ENCODE measurements around the gene TRRAP.

TRRAP gene

DNA sequence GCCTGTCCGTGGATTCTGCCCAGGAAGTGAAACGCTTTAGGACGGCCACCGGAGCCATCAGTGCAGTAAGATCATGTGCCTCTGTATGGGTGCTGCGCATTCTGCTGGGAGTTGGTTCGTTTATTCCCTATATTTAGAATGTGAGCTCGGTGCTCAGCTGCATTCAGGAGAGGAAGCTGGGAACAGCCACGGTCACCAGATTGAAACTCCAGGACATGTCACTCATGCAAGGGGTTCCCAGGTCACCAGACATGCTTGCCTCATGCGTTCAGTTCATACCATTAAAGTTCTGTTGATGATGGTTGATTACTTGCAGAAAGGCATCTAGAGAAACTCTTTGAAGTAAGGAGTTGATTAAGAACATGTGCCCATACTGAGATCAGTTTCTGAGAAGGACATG is 78.1 kb downstream of the TRRAP start:
- no peak for DNase-seq

- no peak for DNase-seq
These were observed 78.6 kb downstream of the TRRAP start for GRCh38 chr7:98956937-98957336.

GRCh38 chr7:98957766-98958165 is 79.4 kb downstream of the TRRAP start:
- DNase-seq: no peak

GRCh38 chr7:98958968-98959367 is 80.6 kb downstream of the TRRAP start:
- DNase-seq: no peak

DNA sequence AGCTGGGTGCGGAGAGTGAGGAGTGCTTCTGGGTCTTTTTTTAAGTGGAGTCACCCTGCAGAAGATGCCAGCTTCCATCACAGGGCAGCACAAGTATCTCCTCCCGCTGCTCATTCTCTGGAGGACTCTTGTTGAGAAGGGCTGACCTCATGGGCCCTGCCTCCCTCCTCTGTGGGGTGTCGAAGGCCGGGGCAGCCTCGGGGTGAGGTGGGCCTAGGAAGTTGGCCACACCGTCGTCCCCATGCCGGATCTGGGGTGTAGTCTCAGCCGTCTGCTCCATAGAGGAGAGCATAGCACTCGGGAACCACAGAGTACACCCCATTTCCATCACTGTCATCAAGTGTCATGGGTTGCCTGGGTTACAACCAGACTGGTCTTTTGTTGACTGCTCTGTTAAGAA is 85.0 kb downstream of the TRRAP start:
- DNase-seq: no peak

DNA sequence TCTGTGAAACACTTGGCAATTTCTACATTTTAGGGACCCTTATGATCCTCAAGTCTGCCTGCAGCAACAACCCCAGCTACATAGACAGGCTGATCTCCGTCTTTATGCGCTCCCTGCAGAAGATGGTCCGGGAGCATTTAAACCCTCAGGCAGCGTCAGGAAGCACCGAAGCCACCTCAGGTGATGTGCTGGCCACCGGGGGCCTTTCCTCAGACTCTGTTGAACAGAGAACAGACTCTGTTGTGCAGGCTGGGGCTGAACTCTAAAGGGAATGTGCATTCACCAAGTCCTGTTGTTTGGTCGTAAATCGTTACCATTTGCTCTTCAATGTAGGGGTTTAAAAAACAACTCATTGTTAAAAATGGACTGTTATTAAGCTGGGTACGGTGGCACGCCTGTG is 86.3 kb downstream of the TRRAP start:
- no peak for DNase-seq

DNA sequence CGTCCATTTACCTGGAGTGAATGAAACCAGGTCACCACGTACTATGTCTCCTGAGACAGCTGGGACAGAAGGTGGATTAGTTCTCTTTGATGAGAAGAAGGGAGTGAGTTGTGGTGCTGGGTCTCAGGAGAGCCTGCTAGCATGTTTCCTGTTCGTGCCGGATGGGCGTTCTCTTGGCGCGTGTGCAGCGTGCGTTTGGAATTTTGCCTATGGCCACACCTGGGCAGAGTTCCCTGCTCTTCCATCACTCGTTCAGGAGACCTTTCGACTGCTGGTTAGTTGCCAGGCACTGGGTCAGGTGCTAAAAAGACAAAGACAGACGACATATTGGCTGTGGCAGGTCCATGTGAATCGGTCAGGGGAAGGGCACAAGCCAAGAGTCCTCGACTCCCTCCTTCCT is 90.3 kb downstream of the TRRAP start:
- no peak for DNase-seq

GRCh38 chr7:98969386-98969785 is 91.1 kb downstream of the TRRAP start:
- DNase-seq: no peak

GRCh38 chr7:98970016-98970615 is 91.8 kb downstream of the TRRAP start:
- no peak for DNase-seq

DNA sequence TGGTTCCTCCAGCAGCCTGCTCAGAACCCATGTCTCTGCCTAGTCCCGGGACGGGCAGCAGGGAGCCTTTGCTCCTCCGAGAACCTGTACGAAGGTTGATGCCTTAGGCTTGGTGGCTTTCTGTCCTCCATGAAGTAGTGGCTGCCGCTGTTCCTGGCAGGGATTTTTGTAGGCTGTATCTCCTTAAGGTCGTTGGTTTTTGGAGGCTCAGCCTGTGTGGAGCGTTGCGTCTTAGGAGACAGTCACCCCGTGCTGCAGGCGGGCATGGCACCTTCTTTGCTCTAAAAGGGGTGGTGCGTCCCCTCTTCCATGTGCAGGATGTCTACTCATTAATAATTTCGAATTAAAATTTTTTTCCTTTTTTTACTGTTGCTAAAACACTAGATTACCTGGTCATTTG is 92.5 kb downstream of the TRRAP start:
- no peak for DNase-seq

GRCh38 chr7:98974205-98974604 is 95.9 kb downstream of the TRRAP start:
- no peak for DNase-seq

GRCh38 chr7:98974906-98975816 is 96.8 kb downstream of the TRRAP start:
- DNase-seq: no peak

DNA sequence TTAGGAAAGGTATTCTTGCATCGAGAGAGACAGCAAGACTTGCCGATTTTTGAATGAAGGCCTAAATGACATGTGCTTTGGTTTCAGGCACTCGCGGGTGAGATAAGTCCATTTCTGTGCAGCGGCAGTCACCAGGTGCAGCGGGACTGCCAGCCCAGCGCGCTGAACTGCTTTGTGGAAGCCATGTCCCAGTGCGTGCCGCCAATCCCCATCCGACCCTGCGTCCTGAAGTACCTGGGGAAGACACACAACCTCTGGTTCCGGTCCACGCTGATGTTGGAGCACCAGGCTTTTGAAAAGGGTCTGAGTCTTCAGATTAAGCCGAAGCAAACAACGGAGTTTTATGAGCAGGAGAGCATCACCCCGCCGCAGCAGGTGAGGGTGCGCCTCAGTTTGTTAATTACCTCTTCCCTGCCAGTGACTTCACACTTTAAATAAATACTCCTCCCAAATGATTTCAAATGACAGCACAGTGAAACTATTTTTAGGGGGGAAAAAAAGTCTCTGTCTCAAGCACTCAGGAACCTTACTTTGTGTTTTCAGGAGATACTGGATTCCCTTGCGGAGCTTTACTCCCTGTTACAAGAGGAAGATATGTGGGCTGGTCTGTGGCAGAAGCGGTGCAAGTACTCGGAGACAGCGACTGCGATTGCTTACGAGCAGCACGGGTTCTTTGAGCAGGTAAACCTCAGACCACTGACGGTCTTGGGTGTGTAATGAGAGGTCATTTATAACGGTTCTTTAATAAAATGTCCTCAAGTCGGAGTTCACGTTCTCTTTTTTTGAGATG is 98.3 kb downstream of the TRRAP start:
- DNase-seq: no peak

- no peak for DNase-seq
These were observed 100.3 kb downstream of the TRRAP start for GRCh38 chr7:98978672-98979071.

- no peak for DNase-seq
These were observed 103.4 kb downstream of the TRRAP start for GRCh38 chr7:98981701-98982100.

GRCh38 chr7:98982686-98983085 is 104.4 kb downstream of the TRRAP start:
- no peak for DNase-seq

DNA sequence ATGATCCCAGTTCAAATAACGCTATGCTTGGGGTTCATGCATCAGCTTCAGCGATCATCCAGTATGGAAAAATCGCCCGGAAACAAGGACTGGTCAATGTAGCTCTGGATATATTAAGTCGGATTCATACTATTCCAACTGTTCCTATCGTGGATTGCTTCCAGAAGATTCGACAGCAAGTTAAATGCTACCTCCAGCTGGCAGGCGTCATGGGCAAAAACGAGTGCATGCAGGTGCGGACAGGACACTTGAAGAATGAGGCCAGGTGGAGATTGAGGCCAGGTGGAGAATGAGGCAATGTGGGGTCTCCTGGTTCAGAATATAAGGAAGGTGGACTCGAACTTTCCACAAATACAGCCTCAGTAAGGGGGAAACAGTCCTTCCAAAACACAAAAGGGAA is 105.8 kb downstream of the TRRAP start:
- DNase-seq: no peak

- DNase-seq: no peak
These were observed 107.1 kb downstream of the TRRAP start for GRCh38 chr7:98985406-98985805.

DNA sequence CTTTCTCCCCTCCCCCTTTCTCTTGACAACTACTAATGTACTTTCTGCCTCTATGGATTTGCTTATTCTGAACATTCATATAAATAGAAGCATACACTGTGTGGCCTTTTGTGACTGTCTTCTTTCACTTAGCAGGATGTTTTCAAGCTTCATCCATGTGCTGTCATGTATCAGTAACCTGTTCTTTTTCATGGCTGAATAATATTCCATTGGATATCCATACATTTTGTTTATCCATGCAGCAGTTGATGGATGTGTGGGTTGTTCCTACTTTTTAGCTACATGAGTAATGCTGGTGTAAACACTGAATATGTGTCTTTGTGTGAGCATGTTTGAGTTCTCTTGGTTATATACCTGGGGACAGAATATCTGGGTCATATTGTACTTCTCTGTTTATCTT is 107.6 kb downstream of the TRRAP start:
- no peak for DNase-seq

- DNase-seq: no peak
These were observed 110.3 kb downstream of the TRRAP start for GRCh38 chr7:98988641-98989040.

GRCh38 chr7:98990356-98990755 is 112.0 kb downstream of the TRRAP start:
- DNase-seq: no peak

- no peak for DNase-seq
These were observed 112.8 kb downstream of the TRRAP start for GRCh38 chr7:98991141-98991540.

DNA sequence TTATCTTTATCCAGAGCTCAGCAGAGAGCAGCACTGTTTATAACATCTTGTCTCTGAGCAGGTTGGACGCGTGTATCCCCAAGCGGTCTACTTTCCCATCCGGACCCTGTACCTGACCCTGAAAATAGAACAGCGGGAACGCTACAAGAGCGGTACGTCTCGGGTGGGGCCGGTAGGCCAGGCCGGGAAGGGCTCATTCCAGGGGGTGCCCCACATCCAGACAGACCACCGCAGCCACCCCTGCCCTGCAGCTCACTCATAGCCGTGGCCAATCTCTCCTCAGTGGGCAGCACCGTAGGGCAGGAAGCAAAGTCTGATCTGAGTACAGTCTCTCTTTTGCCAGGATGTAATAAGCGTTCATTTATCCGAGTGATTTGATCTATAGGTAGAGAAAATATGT is 113.7 kb downstream of the TRRAP start:
- DNase-seq: no peak
